Measurements from ENCODE around the gene MRPS27.

DNA sequence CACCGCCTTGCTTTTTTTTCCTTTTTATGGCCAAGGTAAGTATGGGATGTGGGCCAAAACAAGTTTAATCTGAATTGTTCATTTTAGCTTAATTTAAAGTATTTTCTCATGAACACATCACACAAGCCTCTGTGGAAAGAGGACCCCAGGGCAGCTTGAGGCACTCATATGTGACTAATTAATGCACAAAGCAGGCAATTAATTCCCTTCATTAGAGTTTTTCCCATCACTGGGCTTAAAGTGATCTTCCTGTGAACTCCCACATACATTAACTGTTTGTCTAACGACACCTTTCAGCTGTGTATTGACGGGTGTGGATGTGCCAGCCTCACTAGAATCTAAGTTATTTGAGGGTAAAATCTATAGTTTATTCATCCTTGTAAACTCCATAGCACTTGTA is 103.3 kb downstream of the MRPS27 start:
- TF ChIP-seq, protein P1, sequence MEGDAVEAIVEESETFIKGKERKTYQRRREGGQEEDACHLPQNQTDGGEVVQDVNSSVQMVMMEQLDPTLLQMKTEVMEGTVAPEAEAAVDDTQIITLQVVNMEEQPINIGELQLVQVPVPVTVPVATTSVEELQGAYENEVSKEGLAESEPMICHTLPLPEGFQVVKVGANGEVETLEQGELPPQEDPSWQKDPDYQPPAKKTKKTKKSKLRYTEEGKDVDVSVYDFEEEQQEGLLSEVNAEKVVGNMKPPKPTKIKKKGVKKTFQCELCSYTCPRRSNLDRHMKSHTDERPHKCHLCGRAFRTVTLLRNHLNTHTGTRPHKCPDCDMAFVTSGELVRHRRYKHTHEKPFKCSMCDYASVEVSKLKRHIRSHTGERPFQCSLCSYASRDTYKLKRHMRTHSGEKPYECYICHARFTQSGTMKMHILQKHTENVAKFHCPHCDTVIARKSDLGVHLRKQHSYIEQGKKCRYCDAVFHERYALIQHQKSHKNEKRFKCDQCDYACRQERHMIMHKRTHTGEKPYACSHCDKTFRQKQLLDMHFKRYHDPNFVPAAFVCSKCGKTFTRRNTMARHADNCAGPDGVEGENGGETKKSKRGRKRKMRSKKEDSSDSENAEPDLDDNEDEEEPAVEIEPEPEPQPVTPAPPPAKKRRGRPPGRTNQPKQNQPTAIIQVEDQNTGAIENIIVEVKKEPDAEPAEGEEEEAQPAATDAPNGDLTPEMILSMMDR (conservative IDR thresholded peaks at IDR 0.05; ENCODE audit: low read depth, low read length): no peak
- TF ChIP-seq EZH2 (IDR thresholded peaks at IDR 0.05; ENCODE audit: borderline replicate concordance, low read depth, low read length, poor library complexity, severe bottlenecking): no peak

Data from A673 (cell line).